HEK293 (cell line): ENCODE measurements around the gene SH3RF3.

ENCODE experiments used
- CTCF ChIA-PET: fragments of 350-600 bp; formaldehyde crosslinking; extraction: SDS; loops from one replicate; lab custom pipeline; 2021; ENCODE audit warnings: antibody characterized with exemption; lab: Yijun Ruan, JAX
- POLR2A ChIA-PET: fragments of 300-600 bp; formaldehyde crosslinking; extraction: SDS; loops from one replicate; lab custom pipeline; 2020; ENCODE audit warnings: antibody characterized with exemption, inconsistent platforms; lab: Yijun Ruan, JAX
- H3K27ac ChIP-seq: fragments of 200-500 bp; sonication (Bioruptor generic); 2 replicates; pipeline ENCODE4 v1.5.1; 2014; ENCODE audit warnings: low read depth, low read length, control low read depth, inconsistent platforms; ENCODE audit errors: extremely low read depth
- H3K36me3 ChIP-seq, 2 experiments: fragments of 200-500 bp in 1 of 2; sonication (Bioruptor generic) in 1 of 2; 1 replicate in 1 of 2; 2 replicates in 1 of 2; pipeline ENCODE4 v1.5.1; 2014 to 2017; ENCODE audit warnings: inconsistent platforms in 2 of 2, low read length in 2 of 2; ENCODE audit not compliant: control insufficient read depth in 2 of 2, insufficient read depth in 1 of 2
- H3K4me1 ChIP-seq: fragments of 200-500 bp; sonication (Bioruptor generic); 2 replicates; pipeline ENCODE4 v1.5.1; 2014; ENCODE audit warnings: mild to moderate bottlenecking, low read length, inconsistent platforms; ENCODE audit not compliant: control insufficient read depth, insufficient read depth
- H3K4me3 ChIP-seq: 2 replicates; pipeline ENCODE4 v1.5.1; 2011; ENCODE audit warnings: low read depth, mild to moderate bottlenecking, control low read depth, low read length, moderate library complexity
- H3K9me3 ChIP-seq: fragments of 200-500 bp; sonication (Bioruptor generic); 2 replicates; pipeline ENCODE4 v1.5.1; 2014; ENCODE audit warnings: low read depth, low read length, inconsistent platforms; ENCODE audit not compliant: control insufficient read depth, insufficient read depth
- BCL6B ChIP-seq: fragments of 450-650 bp; formaldehyde crosslinking; IDR thresholded peaks from 2 replicates; pipeline ENCODE4 v1.5.1; 2017; ENCODE audit warnings: missing biosample characterization, missing genetic modification characterization
- ELK4 ChIP-seq: IDR thresholded peaks from 2 replicates; pipeline ENCODE4 v1.6.1; 2011; ENCODE audit warnings: mild to moderate bottlenecking, low read depth, low read length, borderline replicate concordance
- HIC1 ChIP-seq: fragments of 450-650 bp; formaldehyde crosslinking; IDR thresholded peaks from 2 replicates; pipeline ENCODE4 v1.5.1; 2016; ENCODE audit warnings: missing biosample characterization, missing genetic modification characterization
- MZF1 ChIP-seq: fragments of 450-650 bp; formaldehyde crosslinking; IDR thresholded peaks from 2 replicates; pipeline ENCODE4 v1.5.1; 2017; ENCODE audit warnings: missing biosample characterization, missing genetic modification characterization, borderline replicate concordance
- SETDB1 ChIP-seq: IDR thresholded peaks from one replicate; pipeline ENCODE4 v1.6.1; 2017; ENCODE audit warnings: mild to moderate bottlenecking, low read length, moderate library complexity, mixed read lengths; ENCODE audit not compliant: insufficient read length
- ZBTB11 ChIP-seq: fragments of 450-650 bp; formaldehyde crosslinking; conservative IDR thresholded peaks from 2 replicates; pipeline ENCODE4 v1.5.1; 2016; ENCODE audit warnings: low read depth, missing biosample characterization, missing genetic modification characterization
- ZNF10 ChIP-seq: fragments of 450-650 bp; formaldehyde crosslinking; IDR thresholded peaks from 2 replicates; pipeline ENCODE4 v1.5.1; 2017; ENCODE audit warnings: missing biosample characterization, missing genetic modification characterization
- ZNF146 ChIP-seq: fragments of 450-650 bp; formaldehyde crosslinking; IDR thresholded peaks from 2 replicates; pipeline ENCODE4 v1.5.1; 2016; ENCODE audit warnings: missing biosample characterization, missing genetic modification characterization
- ZNF280D ChIP-seq: fragments of 450-650 bp; formaldehyde crosslinking; IDR thresholded peaks from 2 replicates; pipeline ENCODE4 v1.5.1; 2016; ENCODE audit warnings: missing biosample characterization, missing genetic modification characterization
- ZNF37A ChIP-seq: fragments of 450-650 bp; IDR thresholded peaks from 2 replicates; pipeline ENCODE4 v1.5.1; 2018; ENCODE audit warnings: missing biosample characterization, missing genetic modification characterization
- ZNF423 ChIP-seq: fragments of 450-650 bp; formaldehyde crosslinking; IDR thresholded peaks from 2 replicates; pipeline ENCODE4 v1.5.1; 2016; ENCODE audit warnings: missing biosample characterization, missing genetic modification characterization
- ZNF501 ChIP-seq: fragments of 450-650 bp; formaldehyde crosslinking; IDR thresholded peaks from 2 replicates; pipeline ENCODE4 v1.5.1; 2016; ENCODE audit warnings: missing biosample characterization, missing genetic modification characterization
- ZNF514 ChIP-seq: fragments of 450-650 bp; formaldehyde crosslinking; IDR thresholded peaks from 2 replicates; pipeline ENCODE4 v1.5.1; 2016; ENCODE audit warnings: missing biosample characterization, missing genetic modification characterization
- ZNF658 ChIP-seq: fragments of 450-650 bp; formaldehyde crosslinking; IDR thresholded peaks from 2 replicates; pipeline ENCODE4; 2016; ENCODE audit warnings: missing biosample characterization, missing genetic modification characterization
- ZNF768 ChIP-seq: fragments of 450-650 bp; formaldehyde crosslinking; IDR thresholded peaks from 2 replicates; pipeline ENCODE4 v1.5.1; 2018; ENCODE audit warnings: missing biosample characterization, mild to moderate bottlenecking, missing genetic modification characterization

The SH3RF3 gene

GRCh38 chr2:109438146-109438545 lies 309.1 kb downstream of the SH3RF3 start:
- Histone ChIP-seq H3K27ac (no peak overlapping the region), H3K4me1 (no peaks in the 10 kb centered on the region), H3K4me3 (no peak overlapping the region), H3K9me3 (peaks cover 2% of the 10 kb centered on the region), H3K36me3 (peaks cover 0 to 17% of the 10 kb centered on the region in 2 experiments; a peak in 2 of 3 replicates)
- CTCF ChIA-PET, result interaction anchor here (0.6 kb wide), 1 partner anchor 49 kb away, joined by 3 read pairs; no protein-coding TSS in a partner anchor
- POLR2A ChIA-PET, result no interaction called here
- TF ChIP-seq ZNF146 (tag by site-specific recombination) (no peak), ELK4 (no peak), ZNF501 (tag by site-specific recombination) (no peak), ZNF768 (tag by site-specific recombination) (no peak), ZNF10 (tag by site-specific recombination) (no peak), ZNF423 (tag by site-specific recombination) (no peak)

GRCh38 chr2:109438773-109439389 lies 309.9 kb downstream of the SH3RF3 start:
- CTCF ChIA-PET, result no interaction called here
- H3K4me3 ChIP-seq, result no peak overlapping the region
- POLR2A ChIA-PET, result no interaction called here
- TF ChIP-seq BCL6B (tag by site-specific recombination) (no peak), SETDB1 (no peak), ZBTB11 (tag by site-specific recombination) (no peak), ZNF514 (tag by site-specific recombination) (no peak), ZNF280D (tag by site-specific recombination) (no peak), ZNF658 (no peak), HIC1 (tag by site-specific recombination) (no peak), ZNF37A (no peak), MZF1 (no peak)
- TF ChIP-seq, all 188 proteins: peak for 0
- Histone ChIP-seq H3K36me3 (peaks cover 0 to 17% of the 10 kb centered on the region in 2 experiments; a peak in 2 of 3 replicates), H3K27ac (no peak overlapping the region), H3K9me3 (peaks cover 2% of the 10 kb centered on the region), H3K4me1 (no peaks in the 10 kb centered on the region)
